Measurements from ENCODE around the gene TMBIM4. TPM values are rescaled to one million over a fixed set of nuclear protein-coding genes. Genes with fewer than 3 reads are reported as not detected.

TMBIM4 gene
- total RNA-seq, 1 experiment from 2014 or later: 29.8 TPM

DNA sequence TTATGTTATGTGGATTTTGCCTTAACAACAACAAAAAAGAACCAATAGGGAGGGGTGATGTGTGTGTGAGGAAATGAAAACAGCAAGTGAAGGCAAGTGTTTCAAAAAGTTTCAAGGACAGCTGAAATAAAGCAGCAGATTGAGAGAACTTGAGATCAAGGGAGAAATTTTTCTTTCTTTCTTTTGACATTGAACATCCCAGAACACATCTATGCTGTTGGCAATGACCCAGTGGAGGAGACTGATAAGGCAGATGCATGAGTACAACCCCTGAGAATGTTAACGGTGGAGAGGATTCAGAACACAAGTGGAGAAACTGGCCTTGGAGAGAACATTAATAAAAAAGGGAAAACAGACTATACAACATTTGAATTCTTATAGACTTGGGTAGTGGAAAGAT lies 42.1 kb downstream of the TMBIM4 start:
- peaks cover 53% of the 10 kb centered on the region for H3K36me3 Mint-ChIP-seq
- DNase-seq (ENCODE audit: low spot score): no peak
- CTCF ChIA-PET: no interaction called here

More for the DNA sequence above, 42.1 kb downstream of the TMBIM4 start:
- H3K27me3 Mint-ChIP-seq (ENCODE audit: low read depth): no peaks in the 10 kb centered on the region
- H3K4me3 Mint-ChIP-seq: peak overlapping the region; percentile 11; the same call in 1 of the 2 replicates
- TF ChIP-seq, protein P1, sequence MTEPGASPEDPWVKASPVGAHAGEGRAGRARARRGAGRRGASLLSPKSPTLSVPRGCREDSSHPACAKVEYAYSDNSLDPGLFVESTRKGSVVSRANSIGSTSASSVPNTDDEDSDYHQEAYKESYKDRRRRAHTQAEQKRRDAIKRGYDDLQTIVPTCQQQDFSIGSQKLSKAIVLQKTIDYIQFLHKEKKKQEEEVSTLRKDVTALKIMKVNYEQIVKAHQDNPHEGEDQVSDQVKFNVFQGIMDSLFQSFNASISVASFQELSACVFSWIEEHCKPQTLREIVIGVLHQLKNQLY (CRISPR knock-in tag; IDR thresholded peaks at IDR 0.05): no peak
- TF ChIP-seq CREB1 (CRISPR knock-in tag; IDR thresholded peaks at IDR 0.05): no peak
- TF ChIP-seq HMGA2 (CRISPR knock-in tag; IDR thresholded peaks at IDR 0.05): no peak
- TF ChIP-seq NR3C1 (CRISPR knock-in tag; conservative IDR thresholded peaks at IDR 0.05; ENCODE audit: low read depth): no peak
- TF ChIP-seq, protein P2, sequence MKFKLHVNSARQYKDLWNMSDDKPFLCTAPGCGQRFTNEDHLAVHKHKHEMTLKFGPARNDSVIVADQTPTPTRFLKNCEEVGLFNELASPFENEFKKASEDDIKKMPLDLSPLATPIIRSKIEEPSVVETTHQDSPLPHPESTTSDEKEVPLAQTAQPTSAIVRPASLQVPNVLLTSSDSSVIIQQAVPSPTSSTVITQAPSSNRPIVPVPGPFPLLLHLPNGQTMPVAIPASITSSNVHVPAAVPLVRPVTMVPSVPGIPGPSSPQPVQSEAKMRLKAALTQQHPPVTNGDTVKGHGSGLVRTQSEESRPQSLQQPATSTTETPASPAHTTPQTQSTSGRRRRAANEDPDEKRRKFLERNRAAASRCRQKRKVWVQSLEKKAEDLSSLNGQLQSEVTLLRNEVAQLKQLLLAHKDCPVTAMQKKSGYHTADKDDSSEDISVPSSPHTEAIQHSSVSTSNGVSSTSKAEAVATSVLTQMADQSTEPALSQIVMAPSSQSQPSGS (CRISPR knock-in tag; IDR thresholded peaks at IDR 0.05; ENCODE audit: borderline replicate concordance, low read depth): no peak
- TF ChIP-seq, protein P3, sequence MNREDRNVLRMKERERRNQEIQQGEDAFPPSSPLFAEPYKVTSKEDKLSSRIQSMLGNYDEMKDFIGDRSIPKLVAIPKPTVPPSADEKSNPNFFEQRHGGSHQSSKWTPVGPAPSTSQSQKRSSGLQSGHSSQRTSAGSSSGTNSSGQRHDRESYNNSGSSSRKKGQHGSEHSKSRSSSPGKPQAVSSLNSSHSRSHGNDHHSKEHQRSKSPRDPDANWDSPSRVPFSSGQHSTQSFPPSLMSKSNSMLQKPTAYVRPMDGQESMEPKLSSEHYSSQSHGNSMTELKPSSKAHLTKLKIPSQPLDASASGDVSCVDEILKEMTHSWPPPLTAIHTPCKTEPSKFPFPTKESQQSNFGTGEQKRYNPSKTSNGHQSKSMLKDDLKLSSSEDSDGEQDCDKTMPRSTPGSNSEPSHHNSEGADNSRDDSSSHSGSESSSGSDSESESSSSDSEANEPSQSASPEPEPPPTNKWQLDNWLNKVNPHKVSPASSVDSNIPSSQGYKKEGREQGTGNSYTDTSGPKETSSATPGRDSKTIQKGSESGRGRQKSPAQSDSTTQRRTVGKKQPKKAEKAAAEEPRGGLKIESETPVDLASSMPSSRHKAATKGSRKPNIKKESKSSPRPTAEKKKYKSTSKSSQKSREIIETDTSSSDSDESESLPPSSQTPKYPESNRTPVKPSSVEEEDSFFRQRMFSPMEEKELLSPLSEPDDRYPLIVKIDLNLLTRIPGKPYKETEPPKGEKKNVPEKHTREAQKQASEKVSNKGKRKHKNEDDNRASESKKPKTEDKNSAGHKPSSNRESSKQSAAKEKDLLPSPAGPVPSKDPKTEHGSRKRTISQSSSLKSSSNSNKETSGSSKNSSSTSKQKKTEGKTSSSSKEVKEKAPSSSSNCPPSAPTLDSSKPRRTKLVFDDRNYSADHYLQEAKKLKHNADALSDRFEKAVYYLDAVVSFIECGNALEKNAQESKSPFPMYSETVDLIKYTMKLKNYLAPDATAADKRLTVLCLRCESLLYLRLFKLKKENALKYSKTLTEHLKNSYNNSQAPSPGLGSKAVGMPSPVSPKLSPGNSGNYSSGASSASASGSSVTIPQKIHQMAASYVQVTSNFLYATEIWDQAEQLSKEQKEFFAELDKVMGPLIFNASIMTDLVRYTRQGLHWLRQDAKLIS (CRISPR knock-in tag; IDR thresholded peaks at IDR 0.05; ENCODE audit: borderline replicate concordance): no peak
- TF ChIP-seq, protein P4, sequence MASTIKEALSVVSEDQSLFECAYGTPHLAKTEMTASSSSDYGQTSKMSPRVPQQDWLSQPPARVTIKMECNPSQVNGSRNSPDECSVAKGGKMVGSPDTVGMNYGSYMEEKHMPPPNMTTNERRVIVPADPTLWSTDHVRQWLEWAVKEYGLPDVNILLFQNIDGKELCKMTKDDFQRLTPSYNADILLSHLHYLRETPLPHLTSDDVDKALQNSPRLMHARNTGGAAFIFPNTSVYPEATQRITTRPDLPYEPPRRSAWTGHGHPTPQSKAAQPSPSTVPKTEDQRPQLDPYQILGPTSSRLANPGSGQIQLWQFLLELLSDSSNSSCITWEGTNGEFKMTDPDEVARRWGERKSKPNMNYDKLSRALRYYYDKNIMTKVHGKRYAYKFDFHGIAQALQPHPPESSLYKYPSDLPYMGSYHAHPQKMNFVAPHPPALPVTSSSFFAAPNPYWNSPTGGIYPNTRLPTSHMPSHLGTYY (CRISPR knock-in tag; IDR thresholded peaks at IDR 0.05): no peak
- TF ChIP-seq ZNF138 (CRISPR knock-in tag; conservative IDR thresholded peaks at IDR 0.05): no peak
- TF ChIP-seq, protein P5, sequence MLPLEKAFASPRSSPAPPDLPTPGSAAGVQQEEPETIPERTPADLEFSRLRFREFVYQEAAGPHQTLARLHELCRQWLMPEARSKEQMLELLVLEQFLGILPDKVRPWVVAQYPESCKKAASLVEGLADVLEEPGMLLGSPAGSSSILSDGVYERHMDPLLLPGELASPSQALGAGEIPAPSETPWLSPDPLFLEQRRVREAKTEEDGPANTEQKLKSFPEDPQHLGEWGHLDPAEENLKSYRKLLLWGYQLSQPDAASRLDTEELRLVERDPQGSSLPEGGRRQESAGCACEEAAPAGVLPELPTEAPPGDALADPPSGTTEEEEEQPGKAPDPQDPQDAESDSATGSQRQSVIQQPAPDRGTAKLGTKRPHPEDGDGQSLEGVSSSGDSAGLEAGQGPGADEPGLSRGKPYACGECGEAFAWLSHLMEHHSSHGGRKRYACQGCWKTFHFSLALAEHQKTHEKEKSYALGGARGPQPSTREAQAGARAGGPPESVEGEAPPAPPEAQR (CRISPR knock-in tag; IDR thresholded peaks at IDR 0.05): no peak
- TF ChIP-seq, protein P6, sequence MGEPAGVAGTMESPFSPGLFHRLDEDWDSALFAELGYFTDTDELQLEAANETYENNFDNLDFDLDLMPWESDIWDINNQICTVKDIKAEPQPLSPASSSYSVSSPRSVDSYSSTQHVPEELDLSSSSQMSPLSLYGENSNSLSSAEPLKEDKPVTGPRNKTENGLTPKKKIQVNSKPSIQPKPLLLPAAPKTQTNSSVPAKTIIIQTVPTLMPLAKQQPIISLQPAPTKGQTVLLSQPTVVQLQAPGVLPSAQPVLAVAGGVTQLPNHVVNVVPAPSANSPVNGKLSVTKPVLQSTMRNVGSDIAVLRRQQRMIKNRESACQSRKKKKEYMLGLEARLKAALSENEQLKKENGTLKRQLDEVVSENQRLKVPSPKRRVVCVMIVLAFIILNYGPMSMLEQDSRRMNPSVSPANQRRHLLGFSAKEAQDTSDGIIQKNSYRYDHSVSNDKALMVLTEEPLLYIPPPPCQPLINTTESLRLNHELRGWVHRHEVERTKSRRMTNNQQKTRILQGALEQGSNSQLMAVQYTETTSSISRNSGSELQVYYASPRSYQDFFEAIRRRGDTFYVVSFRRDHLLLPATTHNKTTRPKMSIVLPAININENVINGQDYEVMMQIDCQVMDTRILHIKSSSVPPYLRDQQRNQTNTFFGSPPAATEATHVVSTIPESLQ (CRISPR knock-in tag; IDR thresholded peaks at IDR 0.05): no peak
- TF ChIP-seq, protein P7, sequence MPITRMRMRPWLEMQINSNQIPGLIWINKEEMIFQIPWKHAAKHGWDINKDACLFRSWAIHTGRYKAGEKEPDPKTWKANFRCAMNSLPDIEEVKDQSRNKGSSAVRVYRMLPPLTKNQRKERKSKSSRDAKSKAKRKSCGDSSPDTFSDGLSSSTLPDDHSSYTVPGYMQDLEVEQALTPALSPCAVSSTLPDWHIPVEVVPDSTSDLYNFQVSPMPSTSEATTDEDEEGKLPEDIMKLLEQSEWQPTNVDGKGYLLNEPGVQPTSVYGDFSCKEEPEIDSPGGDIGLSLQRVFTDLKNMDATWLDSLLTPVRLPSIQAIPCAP (CRISPR knock-in tag; IDR thresholded peaks at IDR 0.05): no peak
- TF ChIP-seq, protein P8, sequence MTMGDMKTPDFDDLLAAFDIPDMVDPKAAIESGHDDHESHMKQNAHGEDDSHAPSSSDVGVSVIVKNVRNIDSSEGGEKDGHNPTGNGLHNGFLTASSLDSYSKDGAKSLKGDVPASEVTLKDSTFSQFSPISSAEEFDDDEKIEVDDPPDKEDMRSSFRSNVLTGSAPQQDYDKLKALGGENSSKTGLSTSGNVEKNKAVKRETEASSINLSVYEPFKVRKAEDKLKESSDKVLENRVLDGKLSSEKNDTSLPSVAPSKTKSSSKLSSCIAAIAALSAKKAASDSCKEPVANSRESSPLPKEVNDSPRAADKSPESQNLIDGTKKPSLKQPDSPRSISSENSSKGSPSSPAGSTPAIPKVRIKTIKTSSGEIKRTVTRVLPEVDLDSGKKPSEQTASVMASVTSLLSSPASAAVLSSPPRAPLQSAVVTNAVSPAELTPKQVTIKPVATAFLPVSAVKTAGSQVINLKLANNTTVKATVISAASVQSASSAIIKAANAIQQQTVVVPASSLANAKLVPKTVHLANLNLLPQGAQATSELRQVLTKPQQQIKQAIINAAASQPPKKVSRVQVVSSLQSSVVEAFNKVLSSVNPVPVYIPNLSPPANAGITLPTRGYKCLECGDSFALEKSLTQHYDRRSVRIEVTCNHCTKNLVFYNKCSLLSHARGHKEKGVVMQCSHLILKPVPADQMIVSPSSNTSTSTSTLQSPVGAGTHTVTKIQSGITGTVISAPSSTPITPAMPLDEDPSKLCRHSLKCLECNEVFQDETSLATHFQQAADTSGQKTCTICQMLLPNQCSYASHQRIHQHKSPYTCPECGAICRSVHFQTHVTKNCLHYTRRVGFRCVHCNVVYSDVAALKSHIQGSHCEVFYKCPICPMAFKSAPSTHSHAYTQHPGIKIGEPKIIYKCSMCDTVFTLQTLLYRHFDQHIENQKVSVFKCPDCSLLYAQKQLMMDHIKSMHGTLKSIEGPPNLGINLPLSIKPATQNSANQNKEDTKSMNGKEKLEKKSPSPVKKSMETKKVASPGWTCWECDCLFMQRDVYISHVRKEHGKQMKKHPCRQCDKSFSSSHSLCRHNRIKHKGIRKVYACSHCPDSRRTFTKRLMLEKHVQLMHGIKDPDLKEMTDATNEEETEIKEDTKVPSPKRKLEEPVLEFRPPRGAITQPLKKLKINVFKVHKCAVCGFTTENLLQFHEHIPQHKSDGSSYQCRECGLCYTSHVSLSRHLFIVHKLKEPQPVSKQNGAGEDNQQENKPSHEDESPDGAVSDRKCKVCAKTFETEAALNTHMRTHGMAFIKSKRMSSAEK (CRISPR knock-in tag; IDR thresholded peaks at IDR 0.05; ENCODE audit: borderline replicate concordance): no peak
- no peak for TF ChIP-seq TP53 (CRISPR knock-in tag; IDR thresholded peaks at IDR 0.05)
- H3K27ac Mint-ChIP-seq: no peak overlapping the region
- H3K9me3 Mint-ChIP-seq: no peaks in the 10 kb centered on the region
- ATAC-seq: no peak
- POLR2A ChIA-PET: no interaction called here
- H3K4me1 Mint-ChIP-seq: peaks cover 25% of the 10 kb centered on the region
